CD4-positive, alpha-beta T cell treated with Interleukin-21 for 1 hour (primary cell): ENCODE measurements around the gene LAPTM4A.
"Not testable (repeated sequence)": the region's sequence is repeated elsewhere in the genome, so short reads cannot be mapped to it uniquely, and the experiment has no call there.

Experiments used
- DNase-seq: peaks from one replicate; pipeline ENCODE4 v3.0.0-alpha.2; 2020

Gene LAPTM4A

GRCh38 chr2:20050104-20050645 is 1.3 kb downstream of the LAPTM4A start:
- DNase-seq, result peak; percentile 55

GRCh38 chr2:20049637-20050036 is 1.8 kb downstream of the LAPTM4A start:
- DNase-seq, result no peak

- DNase-seq, result no peak
These were observed 2.7 kb downstream of the LAPTM4A start for GRCh38 chr2:20048488-20049448.

GRCh38 chr2:20045712-20046292 is 5.6 kb downstream of the LAPTM4A start:
- not testable (repeated sequence) for DNase-seq

GRCh38 chr2:20044778-20045177 is 6.7 kb downstream of the LAPTM4A start:
- no peak for DNase-seq

- no peak for DNase-seq
These were observed 8.9 kb downstream of the LAPTM4A start for GRCh38 chr2:20042531-20042930.

GRCh38 chr2:20040489-20041172 is 10.8 kb downstream of the LAPTM4A start:
- DNase-seq, result no peak

GRCh38 chr2:20037660-20038059 is 13.8 kb downstream of the LAPTM4A start:
- DNase-seq, result no peak

GRCh38 chr2:20035955-20036666 is 15.3 kb downstream of the LAPTM4A start:
- no peak for DNase-seq

- no peak for DNase-seq
These were observed 16.6 kb downstream of the LAPTM4A start for GRCh38 chr2:20034821-20035220.

GRCh38 chr2:20034218-20034617 is 17.2 kb downstream of the LAPTM4A start:
- DNase-seq, result no peak

GRCh38 chr2:20033322-20033721 is 18.1 kb downstream of the LAPTM4A start:
- DNase-seq, result no peak

GRCh38 chr2:20030224-20030623 is 21.2 kb downstream of the LAPTM4A start:
- DNase-seq, result no peak

- DNase-seq, result no peak
These were observed 23.6 kb downstream of the LAPTM4A start for GRCh38 chr2:20027705-20028434.

- no peak for DNase-seq
These were observed 24.2 kb downstream of the LAPTM4A start for GRCh38 chr2:20027260-20027677.

- no peak for DNase-seq
These were observed 26.2 kb downstream of the LAPTM4A start for GRCh38 chr2:20025065-20025786.

- no peak for DNase-seq
These were observed 27.7 kb downstream of the LAPTM4A start for GRCh38 chr2:20023688-20024087.

GRCh38 chr2:20021405-20022009 is 29.9 kb downstream of the LAPTM4A start:
- no peak for DNase-seq

- no peak for DNase-seq
These were observed 31.7 kb downstream of the LAPTM4A start for GRCh38 chr2:20019747-20020146.

- no peak for DNase-seq
These were observed 32.8 kb downstream of the LAPTM4A start for GRCh38 chr2:20018601-20019152.
